Measurements from ENCODE around the gene KDM6A.
A peak's percentile ranks its signal among the peaks of the same experiment; 100 is the strongest.
"Not testable (repeated sequence)": the region's sequence is repeated elsewhere in the genome, so short reads cannot be mapped to it uniquely, and the experiment has no call there.

The KDM6A gene

DNA sequence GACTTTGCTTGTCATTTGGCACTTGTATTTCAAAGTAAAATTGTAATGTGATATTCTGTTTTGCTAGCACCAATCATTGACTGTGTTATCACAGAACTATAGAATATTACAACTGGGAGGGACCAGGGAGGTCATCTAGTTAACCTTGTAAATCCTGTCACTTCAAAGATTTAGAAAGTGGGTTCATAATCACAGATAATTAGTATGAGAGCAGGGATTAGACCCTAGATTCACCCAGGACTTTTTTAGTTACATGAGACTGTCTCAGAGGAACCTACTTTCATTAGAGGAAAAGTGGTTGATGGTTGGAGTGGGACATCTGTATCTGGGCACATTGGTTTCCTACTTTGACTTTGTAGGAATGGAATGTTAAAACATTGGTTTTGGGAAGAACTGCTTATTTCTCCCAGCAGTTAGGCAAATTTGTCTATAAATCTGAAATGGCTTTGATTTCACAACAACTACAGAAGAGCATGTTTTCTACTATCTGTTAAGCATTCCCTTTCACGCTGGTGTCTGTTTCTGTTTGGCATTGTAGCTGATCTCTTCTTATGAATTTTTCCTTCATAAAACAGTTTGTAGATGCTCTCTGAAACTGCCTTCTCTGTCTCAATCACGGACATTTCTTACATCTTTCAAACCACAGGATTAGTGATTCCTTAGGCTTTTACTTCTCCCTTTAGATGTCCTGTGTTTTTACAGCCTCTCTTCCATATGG, 183.6 kb downstream of the KDM6A start:
- no peak overlapping the region for H3K27ac ChIP-seq
- DNase-seq (ENCODE audit: low read depth, low spot score), result no peak

DNA sequence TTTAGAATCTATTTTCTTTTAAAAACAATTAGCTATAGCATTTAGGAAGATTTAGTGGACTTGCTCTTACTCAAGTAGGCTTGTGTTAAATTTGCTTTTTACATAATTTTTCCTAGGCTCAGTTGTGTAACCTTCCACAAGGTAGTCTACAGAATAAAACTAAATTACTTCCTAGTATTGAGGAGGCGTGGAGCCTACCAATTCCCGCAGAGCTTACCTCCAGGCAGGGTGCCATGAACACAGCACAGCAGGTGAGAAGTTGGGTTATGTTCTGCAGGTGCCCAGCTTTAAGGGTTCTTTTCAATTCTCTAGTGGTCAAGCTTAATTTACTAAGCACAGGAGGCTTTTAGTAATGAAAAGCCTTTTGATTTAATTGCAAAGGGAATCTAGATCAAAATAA, 186.9 kb downstream of the KDM6A start:
- not testable (repeated sequence) for DNase-seq (ENCODE audit: low read depth, low spot score); H3K27ac ChIP-seq

DNA sequence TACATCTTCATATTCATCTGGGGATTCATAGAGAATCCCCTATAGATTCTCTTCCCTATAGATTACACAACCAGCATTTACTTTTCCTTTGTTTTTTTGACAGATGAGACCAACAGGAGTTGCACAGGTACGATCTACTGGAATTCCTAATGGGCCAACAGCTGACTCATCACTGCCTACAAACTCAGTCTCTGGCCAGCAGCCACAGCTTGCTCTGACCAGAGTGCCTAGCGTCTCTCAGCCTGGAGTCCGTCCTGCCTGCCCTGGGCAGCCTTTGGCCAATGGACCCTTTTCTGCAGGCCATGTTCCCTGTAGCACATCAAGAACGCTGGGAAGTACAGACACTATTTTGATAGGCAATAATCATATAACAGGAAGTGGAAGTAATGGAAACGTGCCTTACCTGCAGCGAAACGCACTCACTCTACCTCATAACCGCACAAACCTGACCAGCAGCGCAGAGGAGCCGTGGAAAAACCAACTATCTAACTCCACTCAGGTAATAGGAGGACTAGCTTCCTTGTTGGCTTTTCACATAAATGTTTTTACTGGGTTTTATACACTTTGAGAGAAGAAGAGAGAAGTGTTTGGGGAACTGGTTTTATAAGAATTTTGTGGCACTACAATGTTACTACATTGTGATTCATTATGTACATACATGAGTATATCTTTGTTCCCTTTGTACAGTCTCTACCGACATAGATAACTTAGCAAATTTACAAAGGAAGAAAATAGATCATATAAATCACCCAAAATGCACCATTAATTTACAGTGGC, 190.5 kb downstream of the KDM6A start:
- H3K27ac ChIP-seq, result no peak overlapping the region
- DNase-seq (ENCODE audit: low read depth, low spot score), result peak; percentile 18

DNA sequence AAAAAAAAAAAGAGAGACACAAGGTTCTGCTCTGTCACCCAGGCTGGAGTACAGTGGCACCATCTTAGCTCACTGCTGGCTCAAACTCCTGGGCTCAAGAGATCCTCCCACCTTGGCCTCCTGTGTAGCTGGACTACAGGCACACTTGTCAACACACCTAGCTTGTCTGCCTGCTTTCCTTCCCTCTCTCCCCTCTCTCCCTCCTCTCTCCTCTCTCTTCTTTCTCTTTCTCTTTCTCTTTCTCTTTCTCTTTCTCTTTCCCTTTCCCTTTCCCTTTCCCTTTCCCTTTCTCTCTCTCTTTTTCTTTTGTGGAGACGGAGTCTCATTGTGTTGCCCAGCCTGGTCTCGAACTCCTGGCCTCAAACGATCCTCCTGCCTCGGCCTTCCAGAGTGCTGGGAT, 195.6 kb downstream of the KDM6A start:
- no peak overlapping the region for H3K27ac ChIP-seq
- DNase-seq (ENCODE audit: low read depth, low spot score), result no peak

DNA sequence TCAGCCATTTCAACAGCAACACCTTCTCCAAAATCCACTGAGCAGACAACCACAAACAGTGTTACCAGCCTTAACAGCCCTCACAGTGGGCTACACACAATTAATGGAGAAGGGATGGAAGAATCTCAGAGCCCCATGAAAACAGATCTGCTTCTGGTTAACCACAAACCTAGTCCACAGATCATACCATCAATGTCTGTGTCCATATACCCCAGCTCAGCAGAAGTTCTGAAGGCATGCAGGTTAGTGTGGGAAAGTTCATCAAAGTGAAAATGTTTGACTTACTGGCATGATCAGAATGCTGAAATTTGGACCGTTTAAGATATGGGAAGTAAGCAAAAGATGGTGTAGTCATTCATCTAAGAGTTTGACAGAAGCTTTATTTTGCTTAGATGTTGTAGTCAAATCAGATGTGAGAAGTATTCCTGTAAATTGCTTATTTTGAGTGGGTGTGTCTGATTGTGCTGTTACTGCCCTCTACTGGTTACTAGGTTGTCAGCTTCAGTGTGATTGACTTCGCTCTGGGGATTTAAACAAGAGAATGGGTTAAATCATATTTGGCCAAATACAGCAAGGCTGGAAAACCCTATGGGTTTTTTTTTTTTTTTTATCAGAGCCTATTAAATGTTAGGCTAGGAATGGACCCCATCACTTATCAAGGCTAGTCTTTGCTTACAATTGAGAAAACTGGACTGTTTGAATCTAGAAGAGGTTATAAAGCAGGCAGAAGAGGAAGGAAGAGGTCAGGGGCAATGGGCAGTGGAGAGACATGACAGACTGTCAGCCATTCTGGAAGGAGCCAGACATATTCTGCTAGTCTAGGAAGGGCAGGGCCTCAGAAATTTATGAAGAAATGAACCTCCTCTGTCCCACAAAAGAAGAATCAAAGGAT, 197.4 kb downstream of the KDM6A start:
- H3K27ac ChIP-seq, result no peak overlapping the region
- no peak for DNase-seq (ENCODE audit: low read depth, low spot score)

DNA sequence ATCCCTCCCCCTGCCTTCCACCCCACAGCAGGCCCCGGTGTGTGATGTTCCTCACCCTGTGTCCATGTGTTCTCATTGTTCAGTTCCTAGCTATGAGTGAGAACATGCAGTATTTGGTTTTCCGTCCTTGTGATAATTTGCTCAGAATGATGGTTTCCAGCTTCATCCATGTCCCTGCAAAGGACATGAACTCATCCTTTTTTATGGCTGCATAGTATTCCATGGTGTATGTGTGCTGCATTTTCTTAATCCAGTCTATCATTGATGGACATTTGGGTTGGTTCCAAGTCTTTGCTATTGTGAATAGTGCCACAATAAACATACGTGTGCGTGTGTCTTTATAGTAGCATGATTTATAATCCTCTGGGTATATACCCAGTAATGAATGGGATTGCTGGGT, 200.0 kb downstream of the KDM6A start:
- H3K27ac ChIP-seq; DNase-seq (ENCODE audit: low read depth, low spot score): not testable (repeated sequence)

DNA sequence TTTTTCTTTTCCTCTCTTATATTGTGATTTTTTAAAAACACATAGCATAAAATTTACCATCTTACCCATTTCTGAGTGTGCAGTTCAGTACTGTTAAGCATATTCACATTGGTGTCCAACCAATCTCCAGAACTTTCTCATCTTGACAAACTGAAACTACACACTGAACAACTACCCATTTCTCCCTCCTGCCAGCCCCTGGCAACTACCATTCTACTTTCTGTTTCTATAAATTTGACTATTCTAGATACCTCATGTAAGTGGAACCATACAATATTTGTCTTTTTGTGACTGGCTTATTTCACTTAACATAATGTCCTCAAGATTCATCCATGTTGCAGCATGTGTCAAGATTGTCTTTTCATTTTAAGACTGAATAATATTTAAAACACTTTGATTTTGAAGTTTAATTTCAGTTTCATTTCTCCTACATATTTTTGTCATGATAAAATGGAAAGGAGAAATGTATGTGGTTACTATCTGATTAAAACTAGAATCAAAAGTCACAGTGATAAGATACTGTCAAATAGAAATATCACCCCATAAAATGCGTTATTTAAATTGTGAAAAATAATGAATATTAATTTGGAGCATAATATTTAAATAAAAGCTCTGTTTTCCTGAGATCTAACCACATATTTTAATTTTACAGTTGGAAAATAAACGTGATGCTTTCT, 204.9 kb downstream of the KDM6A start:
- no peak for DNase-seq (ENCODE audit: low read depth, low spot score)
- H3K27ac ChIP-seq, result no peak overlapping the region

DNA sequence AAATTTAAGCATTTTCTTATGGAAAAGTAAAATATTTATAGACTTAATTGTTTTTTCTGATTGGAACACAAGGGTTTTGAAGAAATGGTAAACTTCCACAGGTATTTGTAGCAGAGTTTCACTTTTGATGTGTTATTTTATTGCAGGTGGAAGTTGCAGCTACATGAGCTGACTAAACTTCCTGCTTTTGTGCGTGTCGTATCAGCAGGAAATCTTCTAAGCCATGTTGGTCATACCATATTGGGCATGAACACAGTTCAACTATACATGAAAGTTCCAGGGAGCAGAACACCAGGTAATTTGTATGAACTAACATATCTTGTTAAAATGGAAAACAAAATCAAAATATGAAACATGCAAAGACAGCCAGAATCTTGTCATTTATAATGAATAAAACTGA, 210.3 kb downstream of the KDM6A start:
- DNase-seq (ENCODE audit: low read depth, low spot score), result no peak
- H3K27ac ChIP-seq, result no peak overlapping the region

DNA sequence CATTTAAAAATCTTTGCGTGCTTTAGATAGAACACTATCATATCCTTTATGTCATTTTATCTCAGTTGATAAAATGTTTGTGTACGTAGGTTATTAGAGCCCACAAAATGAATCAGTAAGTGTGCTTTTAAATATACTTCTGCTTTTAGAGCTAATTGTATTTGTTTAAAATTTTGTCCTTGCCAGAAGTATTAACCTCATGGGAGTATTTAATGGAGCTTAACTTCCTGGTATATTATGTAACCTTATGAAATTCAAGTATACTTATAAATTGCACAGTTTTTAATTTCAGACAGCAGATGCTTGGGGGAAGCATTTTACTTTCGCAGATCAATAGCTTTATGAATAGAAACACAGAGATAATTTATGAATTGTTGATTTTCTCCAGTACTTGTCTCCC, 237.5 kb downstream of the KDM6A start:
- H3K27ac ChIP-seq, result no peak overlapping the region
- DNase-seq (ENCODE audit: low read depth, low spot score), result no peak

DNA sequence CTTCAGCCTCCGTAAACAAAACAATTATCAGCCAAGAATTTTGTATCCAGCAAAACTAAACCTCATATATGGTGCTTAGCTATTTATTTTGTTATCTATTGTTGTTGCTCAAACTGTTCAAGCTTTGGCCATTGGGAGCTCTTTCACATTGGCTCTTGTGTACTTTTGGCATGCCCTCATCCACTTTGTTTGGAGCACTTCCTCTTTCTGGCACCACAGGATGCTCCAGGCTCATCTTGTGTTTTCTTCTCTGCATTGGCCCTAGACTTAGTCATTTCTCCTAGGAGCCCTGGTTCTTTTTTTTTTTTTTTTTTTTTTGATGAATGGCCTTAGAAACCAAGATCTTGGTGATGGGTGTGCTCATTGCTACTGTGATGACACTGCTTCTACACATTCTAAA, 253.2 kb downstream of the KDM6A start:
- DNase-seq (ENCODE audit: low read depth, low spot score), result no peak
- H3K27ac ChIP-seq, result no peak overlapping the region

DNA sequence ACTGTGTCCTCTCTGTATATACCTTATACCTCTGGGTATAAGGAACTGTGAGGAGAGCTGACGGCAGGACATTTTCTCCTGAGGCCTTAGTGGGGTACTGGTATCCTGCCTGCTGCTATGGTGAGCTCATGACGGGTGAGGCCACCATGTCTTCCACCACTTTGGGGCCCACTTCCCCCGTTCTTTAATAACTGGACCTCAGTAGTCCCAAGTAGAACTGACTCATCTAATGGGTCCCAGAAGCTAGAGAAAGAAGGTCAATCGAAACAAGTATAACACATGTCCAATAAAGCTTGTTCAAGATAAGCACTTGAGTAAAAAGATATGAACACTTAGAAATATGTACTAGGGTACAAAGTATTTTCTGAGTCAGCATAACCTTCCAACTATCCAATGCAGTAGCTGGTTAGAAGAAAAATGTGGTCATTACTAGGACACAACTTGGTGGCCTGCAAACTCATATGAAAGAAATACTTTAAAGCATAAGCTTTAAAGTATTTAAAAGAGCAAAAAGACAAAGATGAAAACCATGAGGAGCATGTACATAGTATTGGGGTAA, 256.0 kb downstream of the KDM6A start:
- no peak overlapping the region for H3K27ac ChIP-seq
- no peak for DNase-seq (ENCODE audit: low read depth, low spot score)

DNA sequence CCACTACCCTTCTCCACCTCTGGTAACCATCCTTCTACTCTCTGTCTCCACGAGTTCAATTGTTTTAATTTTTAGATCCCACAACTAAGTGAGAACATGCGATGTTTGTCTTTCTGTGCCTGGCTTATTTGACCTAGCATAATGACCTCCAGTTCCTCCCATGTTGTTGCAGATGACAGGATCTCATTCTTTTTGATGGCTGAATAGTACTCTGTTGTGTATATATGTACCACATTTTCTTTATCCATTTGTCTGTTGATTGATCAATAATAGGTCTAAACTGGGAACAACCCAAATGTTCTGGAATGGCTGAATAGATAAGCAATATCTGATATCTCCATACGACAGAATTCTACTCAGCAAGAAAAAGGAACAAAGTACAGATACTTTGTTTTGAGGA, 260.5 kb downstream of the KDM6A start:
- H3K27ac ChIP-seq, result no peak overlapping the region
- no peak for DNase-seq (ENCODE audit: low read depth, low spot score)

DNA sequence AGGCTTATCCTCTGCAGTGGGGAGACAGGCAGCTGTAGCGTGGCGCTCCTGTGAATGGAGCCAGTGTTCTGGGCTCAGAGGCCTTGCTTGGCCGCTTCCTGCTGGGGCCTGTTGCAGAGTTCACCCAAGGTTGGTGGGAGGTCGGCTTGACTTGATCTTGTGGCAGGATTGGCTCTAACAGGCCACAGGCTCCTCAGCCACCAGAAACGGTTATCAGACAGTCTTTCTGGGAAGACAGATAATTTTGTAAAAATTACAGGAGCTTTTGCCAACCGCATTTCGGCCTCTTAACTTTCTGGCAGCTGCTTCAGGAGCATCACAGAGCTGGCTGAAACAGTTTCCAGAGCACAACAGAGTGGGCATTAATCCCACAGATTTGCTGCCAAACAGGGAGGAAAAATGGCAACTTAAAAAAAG, 261.3 kb downstream of the KDM6A start:
- DNase-seq (ENCODE audit: low read depth, low spot score), result no peak
- H3K27ac ChIP-seq, result no peak overlapping the region

DNA sequence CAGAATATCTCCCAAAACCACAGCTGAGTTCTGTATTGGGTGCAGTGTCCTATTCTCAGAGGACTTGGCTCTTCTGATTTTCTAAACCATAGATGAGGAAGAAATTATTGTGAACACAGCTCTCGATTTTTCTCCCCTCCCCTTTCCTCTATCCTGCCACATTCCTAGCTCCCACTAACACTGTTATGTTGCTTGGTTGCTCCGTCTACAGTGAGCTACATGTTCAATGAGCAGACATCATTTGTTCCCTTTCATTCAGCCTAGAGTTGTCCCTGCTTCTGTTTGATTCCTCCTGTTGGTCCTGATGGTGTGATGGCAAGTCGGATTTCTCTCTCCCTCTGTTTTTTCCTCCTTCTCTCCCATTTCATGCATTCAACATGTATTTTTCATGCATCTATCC, 261.8 kb downstream of the KDM6A start:
- no peak overlapping the region for H3K27ac ChIP-seq
- no peak for DNase-seq (ENCODE audit: low read depth, low spot score)

DNA sequence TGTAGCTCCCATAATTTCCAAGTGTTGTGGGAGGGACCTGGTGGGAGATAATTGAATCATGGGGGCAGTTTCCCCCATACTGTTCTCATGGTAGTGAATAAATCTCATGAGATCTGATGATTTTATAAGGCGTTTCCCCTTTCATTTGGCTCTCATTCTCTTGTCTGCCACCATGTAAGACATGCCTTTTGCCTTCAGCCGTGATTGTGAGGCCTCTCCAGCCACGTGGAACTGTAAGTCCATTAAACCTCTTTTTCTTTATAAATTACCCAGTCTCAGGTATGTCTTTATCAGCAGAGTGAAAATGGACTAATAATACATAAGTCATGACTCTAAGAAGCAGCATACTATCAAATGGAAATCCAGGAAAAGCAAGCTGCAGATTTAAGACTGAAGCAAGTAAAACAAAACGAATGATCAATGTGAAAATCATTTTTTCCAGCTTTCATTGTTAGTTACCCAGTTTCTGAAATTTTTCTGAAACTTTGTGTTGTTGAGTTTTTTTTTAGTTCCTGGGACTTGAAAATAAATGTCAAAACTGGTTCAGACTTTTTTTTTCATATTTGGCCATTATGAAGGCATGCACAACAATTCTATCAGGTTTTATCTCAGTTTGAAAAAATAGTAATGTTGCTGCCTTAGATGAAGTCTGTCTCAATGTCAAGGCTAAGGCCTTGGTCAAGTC, 262.5 kb downstream of the KDM6A start:
- H3K27ac ChIP-seq; DNase-seq (ENCODE audit: low read depth, low spot score): not testable (repeated sequence)

DNA sequence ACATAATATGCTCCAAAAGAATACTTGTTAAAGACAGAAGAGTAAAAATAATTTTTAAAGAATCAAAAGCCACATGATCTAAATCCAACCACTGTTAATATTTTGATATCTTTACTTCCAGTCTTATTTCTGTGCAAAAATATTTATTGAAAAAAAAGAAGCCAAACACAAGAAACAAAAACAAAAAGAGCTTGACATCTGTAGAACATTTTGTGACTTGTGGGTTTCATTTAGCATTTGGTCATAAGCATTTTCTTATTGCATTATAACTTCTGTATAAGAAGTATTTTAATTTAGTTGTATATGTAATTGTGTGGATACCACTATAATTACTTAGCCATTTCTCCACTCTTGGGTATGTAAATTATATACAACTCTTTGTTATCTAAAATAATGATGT, 264.5 kb downstream of the KDM6A start:
- DNase-seq (ENCODE audit: low read depth, low spot score), result no peak
- H3K27ac ChIP-seq, result no peak overlapping the region

DNA sequence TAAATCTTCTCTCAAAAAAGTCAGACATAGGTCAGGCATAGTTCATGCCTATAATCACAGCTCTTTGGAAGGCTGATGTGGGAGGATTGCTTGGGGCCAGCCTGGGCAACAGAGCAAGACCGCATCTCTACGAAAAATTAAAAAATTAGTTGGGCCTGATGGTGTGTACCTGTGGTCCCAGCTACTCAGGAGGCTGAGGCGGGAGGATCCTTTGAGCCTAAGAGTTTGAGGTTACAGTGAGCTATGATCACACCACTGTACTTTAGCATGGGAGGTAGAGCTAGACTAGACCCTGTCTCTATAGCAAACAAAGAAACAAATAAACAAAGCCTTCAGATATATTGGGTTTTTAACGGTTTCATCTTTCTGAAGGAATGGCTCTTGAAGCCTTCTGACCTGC, 265.5 kb downstream of the KDM6A start:
- no peak overlapping the region for H3K27ac ChIP-seq
- DNase-seq (ENCODE audit: low read depth, low spot score), result no peak

DNA sequence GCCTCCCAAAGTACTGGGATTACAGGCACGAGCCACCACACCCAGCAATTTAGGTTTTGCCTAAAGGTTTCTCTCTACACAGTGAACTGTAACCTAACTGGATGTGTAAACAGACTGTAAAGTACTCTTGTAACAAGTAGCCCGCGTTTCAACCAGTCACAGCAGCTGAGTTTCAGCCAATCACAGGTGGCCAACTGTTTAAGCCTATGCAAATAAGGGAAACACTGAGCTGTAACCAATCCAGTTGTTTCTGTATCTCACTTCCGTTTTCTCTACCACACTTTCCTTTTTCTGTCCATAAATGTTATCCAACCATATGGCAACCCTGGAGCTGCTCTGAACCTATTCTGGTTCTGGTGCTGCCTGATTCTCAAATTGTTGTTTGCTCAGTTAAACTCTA, 267.8 kb downstream of the KDM6A start:
- DNase-seq (ENCODE audit: low read depth, low spot score), result no peak
- no peak overlapping the region for H3K27ac ChIP-seq

DNA sequence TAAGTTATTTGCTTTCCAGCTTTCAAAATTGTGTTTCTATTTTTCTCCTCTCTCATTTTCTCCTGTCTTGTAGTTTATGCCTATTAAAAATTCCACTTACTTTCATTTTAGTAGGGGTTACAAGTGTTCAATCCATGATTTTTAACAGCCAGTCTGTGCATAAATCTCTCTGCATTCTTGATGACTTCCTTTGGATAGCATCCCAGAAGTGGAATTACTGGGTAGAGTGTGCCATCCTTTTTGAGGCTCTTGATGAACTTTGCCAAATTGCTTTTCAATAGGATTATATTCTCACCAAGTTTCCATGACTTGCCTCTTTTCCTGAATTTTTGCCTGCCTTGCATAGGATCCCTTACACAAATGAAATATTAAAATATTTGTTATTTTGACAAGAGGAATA, 269.2 kb downstream of the KDM6A start:
- no peak for DNase-seq (ENCODE audit: low read depth, low spot score)
- no peak overlapping the region for H3K27ac ChIP-seq

DNA sequence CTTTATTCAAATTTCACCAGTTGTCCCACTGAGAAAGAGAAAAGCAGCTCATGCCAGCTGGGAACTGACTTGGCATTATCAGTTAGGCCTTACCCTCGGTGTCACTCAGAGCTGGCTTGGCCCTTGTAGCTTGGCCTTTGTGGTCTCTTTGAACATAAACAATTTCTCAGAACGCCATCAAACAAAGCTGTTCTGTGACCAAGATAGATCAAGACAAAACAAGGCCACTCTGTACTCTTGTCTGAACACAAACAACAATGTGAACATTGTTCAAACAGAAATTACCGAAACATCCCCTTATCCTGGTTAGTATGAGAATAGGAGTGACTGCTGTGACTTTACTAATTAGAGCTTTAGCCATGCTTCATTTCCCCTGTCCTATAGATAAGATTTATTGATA, 270.5 kb downstream of the KDM6A start:
- no peak overlapping the region for H3K27ac ChIP-seq
- DNase-seq (ENCODE audit: low read depth, low spot score), result no peak
